Measurements from ENCODE around the gene SYT9. TPM values are rescaled to one million over a fixed set of nuclear protein-coding genes. Genes with fewer than 3 reads are reported as not detected.

SYT9 gene
- total and polyA plus RNA-seq, 3 donors from 2014 or later, result 2.7 to 4.1 (median 3.1) TPM

GRCh38 chr11:7442588-7443215, 191.0 kb downstream of the SYT9 start:
- no peaks in the 10 kb centered on the region for H3K36me3 ChIP-seq (ENCODE audit: low read depth, missing control alignments)
- intact Hi-C loops (cut with DNase I; ENCODE audit: low total_unique reads), result no loop called here
- H3K27me3 ChIP-seq, result no peaks in the 10 kb centered on the region
- H3K27ac ChIP-seq, result no peak overlapping the region
- 62 to 65% methylated on average over 6 of the region's 6 CpGs for WGBS, 2 donors
- no peak for TF ChIP-seq POLR2A (IDR thresholded peaks at IDR 0.05)
- peak; percentile 52 to 74 (median 56) for TF ChIP-seq CTCF (IDR thresholded peaks at IDR 0.05)
- no peaks in the 10 kb centered on the region for H3K9me3 ChIP-seq
- H3K4me1 ChIP-seq, result no peaks in the 10 kb centered on the region
- no peak overlapping the region for H3K4me3 ChIP-seq
- peak; percentile 84 for DNase-seq

- intact Hi-C loops (cut with DNase I; ENCODE audit: low total_unique reads), result no loop called here
- DNase-seq, result no peak
- 59 to 72% methylated on average over 6 of the region's 6 CpGs for WGBS, 2 donors
These were observed 192.6 kb downstream of the SYT9 start for GRCh38 chr11:7444091-7444981.

GRCh38 chr11:7445564-7445963, 193.9 kb downstream of the SYT9 start:
- Histone ChIP-seq H3K9me3 (no peaks in the 10 kb centered on the region), H3K36me3 (ENCODE audit: low read depth, missing control alignments) (no peaks in the 10 kb centered on the region), H3K27ac (no peak overlapping the region), H3K4me1 (no peaks in the 10 kb centered on the region), H3K4me3 (no peak overlapping the region), H3K27me3 (no peaks in the 10 kb centered on the region)
- no peak for DNase-seq
- TF ChIP-seq POLR2A (IDR thresholded peaks at IDR 0.05) (no peak), CTCF (IDR thresholded peaks at IDR 0.05) (no peak)
- intact Hi-C loops (cut with DNase I; ENCODE audit: low total_unique reads), result no loop called here
- WGBS, 2 donors, result 71 to 85% methylated on average over 4 to 5 of the region's 5 CpGs

More at GRCh38 chr11:7444091-7444981, 192.6 kb downstream of the SYT9 start:
- no peak overlapping the region for H3K4me3 ChIP-seq
- no peak overlapping the region for H3K27ac ChIP-seq
- no peaks in the 10 kb centered on the region for H3K4me1 ChIP-seq
- no peaks in the 10 kb centered on the region for H3K36me3 ChIP-seq (ENCODE audit: low read depth, missing control alignments)
- no peak for TF ChIP-seq POLR2A (IDR thresholded peaks at IDR 0.05)
- no peak for TF ChIP-seq CTCF (IDR thresholded peaks at IDR 0.05)
- no peaks in the 10 kb centered on the region for H3K9me3 ChIP-seq
- no peaks in the 10 kb centered on the region for H3K27me3 ChIP-seq

GRCh38 chr11:7448201-7448600, 196.5 kb downstream of the SYT9 start:
- intact Hi-C loops (cut with DNase I; ENCODE audit: low total_unique reads), result no loop called here
- no peaks in the 10 kb centered on the region for H3K4me1 ChIP-seq
- H3K27me3 ChIP-seq, result no peaks in the 10 kb centered on the region
- no peaks in the 10 kb centered on the region for H3K9me3 ChIP-seq
- H3K27ac ChIP-seq, result no peak overlapping the region
- DNase-seq, result no peak
- TF ChIP-seq CTCF (IDR thresholded peaks at IDR 0.05) (no peak), POLR2A (IDR thresholded peaks at IDR 0.05) (no peak)
- no peaks in the 10 kb centered on the region for H3K36me3 ChIP-seq (ENCODE audit: low read depth, missing control alignments)
- WGBS, 2 donors, result 96% methylated on average over 12 of the region's 12 CpGs
- no peak overlapping the region for H3K4me3 ChIP-seq
